Glomerular visceral epithelial cell (primary cell): ENCODE measurements around the gene CLASP1.
A peak's percentile ranks its signal among the peaks of the same experiment; 100 is the strongest.
"Not testable (repeated sequence)": the region's sequence is repeated elsewhere in the genome, so short reads cannot be mapped to it uniquely, and the experiment has no call there.

Source experiments
- DNase-seq: peaks from one replicate; pipeline ENCODE4 v3.0.0-alpha.2; 2016; ENCODE audit errors: extremely low spot score

The CLASP1 gene

GRCh38 chr2:121505005-121505404 is 144.3 kb downstream of the CLASP1 start:
- DNase-seq, result peak; percentile 85

GRCh38 chr2:121504316-121504715 is 144.9 kb downstream of the CLASP1 start:
- DNase-seq, result no peak

DNA sequence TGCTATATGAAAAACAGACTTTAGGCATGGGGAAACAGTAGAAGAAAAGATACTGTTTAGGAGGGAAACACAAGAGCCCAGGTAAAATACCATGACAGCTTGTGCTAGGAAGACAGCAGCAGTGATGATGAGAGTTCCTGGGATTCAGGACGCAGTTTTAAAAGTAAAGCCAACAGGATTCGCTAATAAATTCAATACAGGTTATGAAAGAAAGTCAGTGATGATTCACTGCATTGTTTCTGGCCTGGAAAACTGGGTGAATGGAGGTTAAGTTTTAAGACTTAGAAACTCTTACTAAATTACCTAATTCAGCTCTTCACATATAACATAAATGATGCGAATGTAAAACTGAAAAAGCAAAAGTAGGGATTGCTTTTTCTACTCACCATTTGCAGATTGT is 146.5 kb downstream of the CLASP1 start:
- DNase-seq, result no peak

DNA sequence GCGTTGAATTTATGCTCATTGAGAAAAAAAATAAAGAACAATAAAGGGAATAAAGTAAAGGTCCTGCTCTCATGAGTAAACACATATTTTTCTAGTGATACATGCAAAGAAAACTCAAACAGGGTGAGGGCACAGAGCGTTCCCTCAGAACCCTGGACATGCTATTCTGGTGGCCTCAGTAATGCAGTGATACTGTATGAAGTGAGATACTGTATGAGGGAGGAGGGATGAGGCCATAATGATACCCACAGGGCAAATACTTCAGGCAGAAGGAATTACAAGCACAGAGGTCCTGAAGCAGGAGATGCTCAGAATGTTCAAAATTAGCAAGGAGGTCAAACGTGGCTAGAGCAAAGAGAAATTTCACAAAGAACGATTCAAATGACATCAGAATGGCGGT is 147.0 kb downstream of the CLASP1 start:
- DNase-seq, result no peak

GRCh38 chr2:121501554-121501953 is 147.7 kb downstream of the CLASP1 start:
- DNase-seq, result no peak

GRCh38 chr2:121501031-121501430 is 148.2 kb downstream of the CLASP1 start:
- DNase-seq, result peak; percentile 32

DNA sequence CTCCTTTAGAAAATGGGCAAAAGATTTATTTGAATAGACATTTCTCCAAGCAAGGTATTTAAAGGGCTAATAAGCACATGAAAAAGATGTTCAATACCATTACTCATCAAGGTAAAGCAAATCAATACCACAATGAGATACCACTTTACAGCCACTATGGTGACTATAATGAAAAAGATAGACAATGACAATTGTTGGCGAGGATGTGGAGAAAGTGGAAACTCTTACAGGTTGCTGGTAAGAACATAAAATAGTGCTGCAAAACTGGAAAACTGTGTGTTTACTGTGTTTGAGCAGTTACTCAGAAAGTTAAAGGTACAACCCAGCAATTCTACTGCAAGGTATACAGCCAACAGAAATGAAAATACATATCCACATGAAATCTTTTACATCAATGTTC is 150.5 kb downstream of the CLASP1 start:
- no peak for DNase-seq

DNA sequence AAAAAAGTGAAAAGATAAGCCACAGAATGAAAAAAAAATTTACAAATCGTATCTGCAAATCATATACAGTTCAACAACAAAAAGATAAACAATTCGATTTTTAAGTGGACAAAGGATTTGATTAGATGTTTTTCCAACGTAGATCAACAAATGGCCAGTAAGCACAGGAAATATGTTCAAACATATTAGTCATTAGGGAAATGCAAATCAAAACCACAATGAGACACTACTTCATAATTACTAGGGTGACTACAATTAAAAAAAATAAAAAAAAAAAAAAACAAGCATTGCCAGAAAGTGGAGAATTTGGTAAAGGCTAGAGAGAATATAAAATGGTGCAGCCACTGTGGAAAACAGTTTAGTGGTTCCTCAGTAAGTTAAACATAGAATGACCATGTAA is 156.9 kb downstream of the CLASP1 start:
- no peak for DNase-seq

- no peak for DNase-seq
These were observed 157.7 kb downstream of the CLASP1 start for GRCh38 chr2:121491518-121491917.

DNA sequence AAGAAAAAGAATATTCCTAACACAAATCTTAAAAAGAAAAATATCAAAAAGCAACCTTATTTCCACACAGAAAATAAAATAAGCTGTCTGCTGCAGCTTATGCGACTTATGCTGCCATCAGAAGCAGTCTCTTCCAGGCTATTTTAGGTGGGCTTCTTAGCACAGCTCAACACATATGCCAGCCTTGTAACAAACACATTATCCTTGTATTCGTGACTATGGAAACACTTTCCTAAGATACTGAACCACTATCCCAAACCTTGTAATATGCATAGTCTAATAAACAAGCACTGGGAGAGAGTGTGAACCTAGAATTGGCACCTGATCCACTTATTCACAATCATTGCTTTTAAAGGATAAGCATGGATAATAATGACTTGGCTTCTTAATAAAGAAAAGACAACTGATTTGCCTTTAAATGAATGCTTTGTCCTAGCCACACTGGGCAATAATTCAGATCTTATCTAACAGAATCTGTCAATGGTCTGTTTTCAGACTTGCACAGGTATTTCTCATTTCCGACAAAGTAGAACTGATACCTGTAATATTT is 158.6 kb downstream of the CLASP1 start:
- no peak for DNase-seq

- DNase-seq, result no peak
These were observed 159.2 kb downstream of the CLASP1 start for GRCh38 chr2:121489911-121490583.

DNA sequence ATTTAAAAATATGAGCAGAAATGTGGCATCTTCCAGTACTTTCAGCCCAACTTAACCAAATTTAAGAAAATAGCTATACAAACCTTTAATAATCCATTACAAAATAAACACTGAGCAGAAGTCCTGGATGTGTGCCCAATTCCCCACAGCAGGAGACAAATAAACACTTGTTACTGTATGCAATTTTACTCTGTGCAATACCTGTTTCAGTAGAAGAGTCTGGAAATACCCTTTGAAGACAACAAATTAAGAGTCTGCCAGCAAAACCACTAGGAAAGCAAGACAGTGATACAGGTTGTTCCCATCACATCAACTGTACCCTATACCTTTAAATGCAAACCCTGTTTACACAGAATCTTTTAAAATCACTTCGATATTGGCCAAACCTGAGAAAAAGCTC is 160.0 kb downstream of the CLASP1 start:
- DNase-seq, result no peak

DNA sequence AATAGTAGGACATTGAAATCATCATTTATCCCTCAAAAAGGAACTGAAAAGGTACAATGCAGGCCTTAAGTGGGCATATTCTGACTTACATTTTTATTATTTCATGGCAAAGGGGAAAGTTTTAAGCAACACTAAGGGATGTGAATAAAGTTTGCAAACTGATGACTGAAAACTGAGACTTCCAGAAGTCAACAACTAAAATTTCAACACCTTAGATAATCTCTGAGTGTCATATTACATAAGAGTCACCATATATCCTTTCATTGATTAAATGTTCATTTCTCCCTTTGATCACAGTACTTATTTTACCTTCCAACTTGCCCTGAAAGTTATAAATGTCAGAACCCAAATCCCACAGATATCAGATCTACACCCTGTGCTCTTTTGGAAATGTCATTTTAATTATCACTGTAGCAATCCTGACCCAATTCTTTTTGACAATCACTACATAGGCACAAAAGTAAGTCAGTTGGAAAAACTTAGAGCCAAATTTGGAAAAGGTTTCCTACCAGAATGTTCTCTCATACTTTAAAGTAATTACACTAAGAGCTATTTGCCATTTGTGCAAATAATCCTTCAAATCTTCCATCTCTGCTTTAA is 163.0 kb downstream of the CLASP1 start:
- no peak for DNase-seq

DNA sequence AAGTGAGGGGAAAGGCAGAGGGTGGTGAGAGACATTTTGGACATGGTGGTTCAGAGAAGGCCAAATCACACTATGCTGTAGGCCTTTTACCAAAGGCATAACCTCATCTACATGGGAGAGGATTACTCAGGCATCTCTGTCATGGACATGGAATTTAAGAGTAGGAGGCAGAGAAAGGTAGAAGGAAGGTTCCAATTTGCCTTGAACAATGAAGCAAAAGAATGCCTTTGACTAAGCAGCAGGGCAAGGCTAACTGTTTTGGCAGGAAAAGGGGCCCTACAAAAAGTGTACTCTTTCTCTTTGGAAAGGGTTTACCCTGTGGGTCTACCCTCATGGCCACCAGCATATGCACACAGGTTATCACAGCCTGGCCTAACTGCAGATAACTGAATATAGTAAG is 164.2 kb downstream of the CLASP1 start:
- DNase-seq, result peak; percentile 37

DNA sequence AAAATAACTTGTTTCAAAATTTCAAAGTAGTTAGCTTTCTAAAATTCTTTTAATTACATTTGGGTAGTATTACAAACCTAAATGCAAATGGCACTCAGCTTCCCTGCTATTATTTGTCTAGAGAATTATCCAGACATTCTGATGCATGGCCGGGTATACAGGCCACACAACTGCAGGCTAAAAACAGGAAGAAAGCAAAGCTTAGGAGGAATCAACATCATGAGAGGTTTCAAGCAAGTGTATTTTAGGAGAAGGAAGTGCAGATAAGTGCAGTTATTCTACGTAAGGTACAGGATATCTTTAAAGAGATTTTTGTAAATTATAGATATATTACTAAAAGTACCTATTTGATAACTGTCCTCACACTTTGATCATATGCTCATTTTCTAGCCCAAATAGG is 165.4 kb downstream of the CLASP1 start:
- DNase-seq, result no peak

DNA sequence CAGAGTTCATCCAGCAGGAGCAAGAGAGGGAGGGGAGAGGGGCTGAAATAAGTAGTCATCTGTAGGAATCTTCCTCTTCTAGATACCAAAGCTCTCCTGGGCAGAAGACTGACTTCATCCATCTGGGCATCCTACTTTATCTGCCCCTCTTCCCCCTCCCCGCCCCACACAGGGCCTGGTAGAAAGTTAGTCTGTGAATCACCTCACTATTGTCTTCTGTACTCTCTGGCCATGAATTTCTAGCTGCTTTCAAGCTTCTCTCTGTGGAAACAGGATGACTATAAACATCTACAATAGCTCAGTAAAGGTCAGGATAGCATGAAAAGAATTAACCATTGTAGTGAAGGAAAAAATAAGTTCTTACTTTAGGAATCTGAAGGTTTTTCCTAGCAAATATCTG is 166.2 kb downstream of the CLASP1 start:
- no peak for DNase-seq

- DNase-seq, result peak; percentile 91
These were observed 168.4 kb downstream of the CLASP1 start for GRCh38 chr2:121480826-121481225.

DNA sequence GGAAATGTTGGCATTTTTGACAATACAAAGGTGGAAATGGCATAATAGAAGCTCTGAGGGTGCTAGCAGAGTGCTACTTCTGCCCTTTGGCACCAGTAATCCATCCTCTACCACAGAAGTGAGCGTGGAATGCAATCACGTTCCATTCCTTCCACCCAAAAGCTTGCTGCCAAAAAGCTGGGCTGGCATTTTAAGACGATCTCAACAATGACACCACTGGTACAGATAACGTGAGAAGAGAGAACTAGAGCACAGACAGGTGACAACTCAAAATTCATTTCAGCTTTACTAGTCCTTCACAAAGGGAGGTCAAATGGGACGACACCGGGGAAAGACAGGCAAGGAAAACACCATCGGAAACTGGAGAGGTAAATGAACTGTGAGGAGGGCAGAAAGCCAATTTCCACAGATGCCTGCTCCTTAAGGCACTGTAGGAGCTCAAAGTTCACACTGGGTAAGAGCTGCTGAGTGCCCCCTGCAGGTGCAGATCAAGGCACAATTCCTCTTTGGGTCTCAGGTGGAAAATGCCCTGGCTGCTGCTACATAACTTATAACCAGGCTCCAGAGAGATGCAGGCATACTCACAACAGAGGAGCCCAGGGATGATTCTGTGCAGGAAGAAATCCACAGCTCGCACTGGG is 169.3 kb downstream of the CLASP1 start:
- DNase-seq, result peak; percentile 52

- no peak for DNase-seq
These were observed 170.1 kb downstream of the CLASP1 start for GRCh38 chr2:121478996-121479745.

- not testable (repeated sequence) for DNase-seq
These were observed 170.8 kb downstream of the CLASP1 start for GRCh38 chr2:121478358-121478995.

GRCh38 chr2:121476684-121477083 is 172.6 kb downstream of the CLASP1 start:
- DNase-seq, result no peak
